ENCODE data around the gene DPP6.

Gene DPP6

GRCh38 chr7:154419344-154419743, 367.1 kb downstream of the DPP6 start:
- POLR2A ChIA-PET: no interaction called here
- H3K4me3 ChIP-seq (ENCODE audit: low read depth, low read length): no peak overlapping the region
- no peak for DNase-seq (ENCODE audit: low read depth, low spot score)
- CTCF ChIA-PET: no interaction called here
- no peak for TF ChIP-seq CTCF (IDR thresholded peaks at IDR 0.05; ENCODE audit: insufficient read depth, low read length, missing control alignments)

- ChIA-PET POLR2A (no interaction called here), CTCF (no interaction called here)
- no peak for TF ChIP-seq CTCF (IDR thresholded peaks at IDR 0.05; ENCODE audit: insufficient read depth, low read length, missing control alignments)
- DNase-seq (ENCODE audit: low read depth, low spot score): no peak
- no peak overlapping the region for H3K4me3 ChIP-seq (ENCODE audit: low read depth, low read length)
Measured at GRCh38 chr7:154423231-154423630, 371.0 kb downstream of the DPP6 start.

- POLR2A ChIA-PET: no interaction called here
- DNase-seq (ENCODE audit: low read depth, low spot score): no peak
- CTCF ChIA-PET: no interaction called here
- TF ChIP-seq CTCF (IDR thresholded peaks at IDR 0.05; ENCODE audit: insufficient read depth, low read length, missing control alignments): no peak
- H3K4me3 ChIP-seq (ENCODE audit: low read depth, low read length): no peak overlapping the region
Measured at GRCh38 chr7:154424350-154424749, 372.2 kb downstream of the DPP6 start.

GRCh38 chr7:154425271-154425670, 373.1 kb downstream of the DPP6 start:
- ChIA-PET CTCF (no interaction called here), POLR2A (no interaction called here)
- TF ChIP-seq CTCF (IDR thresholded peaks at IDR 0.05; ENCODE audit: insufficient read depth, low read length, missing control alignments): no peak
- no peak overlapping the region for H3K4me3 ChIP-seq (ENCODE audit: low read depth, low read length)
- DNase-seq (ENCODE audit: low read depth, low spot score): no peak

- no peak for TF ChIP-seq CTCF (IDR thresholded peaks at IDR 0.05; ENCODE audit: insufficient read depth, low read length, missing control alignments)
- CTCF ChIA-PET: no interaction called here
- POLR2A ChIA-PET: no interaction called here
- H3K4me3 ChIP-seq (ENCODE audit: low read depth, low read length): no peak overlapping the region
- DNase-seq (ENCODE audit: low read depth, low spot score): no peak
Measured at GRCh38 chr7:154426778-154427177, 374.6 kb downstream of the DPP6 start.

GRCh38 chr7:154427533-154427932, 375.3 kb downstream of the DPP6 start:
- CTCF ChIA-PET: no interaction called here
- no peak for TF ChIP-seq CTCF (IDR thresholded peaks at IDR 0.05; ENCODE audit: insufficient read depth, low read length, missing control alignments)
- no peak overlapping the region for H3K4me3 ChIP-seq (ENCODE audit: low read depth, low read length)

More at GRCh38 chr7:154427533-154427932, 375.3 kb downstream of the DPP6 start:
- no peak for DNase-seq (ENCODE audit: low read depth, low spot score)
- POLR2A ChIA-PET: no interaction called here
